GM12872 (cell line): ENCODE measurements around the gene CNST.

Experiments used
- TF ChIP-seq, protein P1 (sequence below): IDR thresholded peaks from 3 replicates; pipeline ENCODE4 v1.5.1; 2011; ENCODE audit warnings: low read depth, mild to moderate bottlenecking, low read length, moderate library complexity; ENCODE audit not compliant: insufficient read depth

The CNST gene

GRCh38 chr1:246600579-246600978 is 34.3 kb downstream of the CNST start:
- TF ChIP-seq, protein P1, sequence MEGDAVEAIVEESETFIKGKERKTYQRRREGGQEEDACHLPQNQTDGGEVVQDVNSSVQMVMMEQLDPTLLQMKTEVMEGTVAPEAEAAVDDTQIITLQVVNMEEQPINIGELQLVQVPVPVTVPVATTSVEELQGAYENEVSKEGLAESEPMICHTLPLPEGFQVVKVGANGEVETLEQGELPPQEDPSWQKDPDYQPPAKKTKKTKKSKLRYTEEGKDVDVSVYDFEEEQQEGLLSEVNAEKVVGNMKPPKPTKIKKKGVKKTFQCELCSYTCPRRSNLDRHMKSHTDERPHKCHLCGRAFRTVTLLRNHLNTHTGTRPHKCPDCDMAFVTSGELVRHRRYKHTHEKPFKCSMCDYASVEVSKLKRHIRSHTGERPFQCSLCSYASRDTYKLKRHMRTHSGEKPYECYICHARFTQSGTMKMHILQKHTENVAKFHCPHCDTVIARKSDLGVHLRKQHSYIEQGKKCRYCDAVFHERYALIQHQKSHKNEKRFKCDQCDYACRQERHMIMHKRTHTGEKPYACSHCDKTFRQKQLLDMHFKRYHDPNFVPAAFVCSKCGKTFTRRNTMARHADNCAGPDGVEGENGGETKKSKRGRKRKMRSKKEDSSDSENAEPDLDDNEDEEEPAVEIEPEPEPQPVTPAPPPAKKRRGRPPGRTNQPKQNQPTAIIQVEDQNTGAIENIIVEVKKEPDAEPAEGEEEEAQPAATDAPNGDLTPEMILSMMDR = no peak

DNA sequence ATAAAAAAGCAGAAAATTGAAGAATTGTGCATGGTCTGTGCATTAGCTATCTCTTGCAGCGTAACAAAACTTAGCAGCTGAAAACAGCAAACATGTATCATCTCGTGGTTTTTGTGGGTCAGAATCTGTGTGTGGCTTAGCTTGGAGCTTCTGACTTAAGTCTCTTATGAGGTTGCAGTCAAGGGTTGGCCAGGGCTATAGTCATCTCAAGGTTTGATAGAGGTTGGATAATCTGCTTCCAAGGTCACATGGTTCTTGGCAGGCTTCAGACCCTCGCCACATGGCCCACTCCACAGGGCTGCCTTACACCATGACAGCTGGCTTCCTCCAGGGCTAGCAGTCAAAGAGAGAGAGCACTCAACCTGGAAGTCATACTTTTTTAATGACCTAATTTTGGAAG is 35.9 kb downstream of the CNST start:
- TF ChIP-seq, protein P1 = no peak

- TF ChIP-seq, protein P1 = no peak
These were observed 41.2 kb downstream of the CNST start for GRCh38 chr1:246607462-246607861.

- TF ChIP-seq, protein P1 = no peak
These were observed 42.5 kb downstream of the CNST start for GRCh38 chr1:246608616-246609376.

- TF ChIP-seq, protein P1 = no peak
These were observed 43.4 kb downstream of the CNST start for GRCh38 chr1:246609632-246610031.

DNA sequence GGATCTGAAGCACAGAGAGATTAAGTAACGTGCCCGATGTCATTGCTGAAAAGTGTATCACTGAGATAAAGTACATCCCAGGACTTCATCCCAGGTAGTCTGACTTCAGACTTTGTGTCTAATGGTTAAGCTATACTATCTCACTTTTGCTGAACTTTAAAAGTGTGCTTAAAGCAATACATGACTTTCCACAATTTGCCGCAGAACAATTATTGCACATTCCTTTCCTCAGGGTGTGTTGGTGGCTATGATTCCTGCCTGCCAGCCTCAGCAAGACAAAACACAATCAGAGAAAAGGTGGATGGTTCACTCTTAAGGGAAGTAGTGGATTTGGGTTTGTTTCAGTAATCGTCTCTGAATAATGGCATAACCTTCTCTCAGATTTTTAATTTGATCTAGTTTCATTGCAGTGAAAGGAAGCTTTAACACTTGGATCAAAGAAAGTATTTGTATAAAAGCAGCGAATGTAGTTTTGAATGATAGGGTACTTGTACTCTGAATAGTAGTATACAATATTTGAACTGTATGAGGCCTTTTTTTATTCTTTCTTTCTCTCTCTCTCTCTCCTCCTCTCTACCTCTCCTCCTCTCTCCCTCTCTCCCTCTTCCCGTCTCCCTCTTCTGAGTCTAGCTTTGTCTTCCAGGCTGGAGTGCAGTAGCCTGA is 47.0 kb downstream of the CNST start:
- TF ChIP-seq, protein P1 = no peak

DNA sequence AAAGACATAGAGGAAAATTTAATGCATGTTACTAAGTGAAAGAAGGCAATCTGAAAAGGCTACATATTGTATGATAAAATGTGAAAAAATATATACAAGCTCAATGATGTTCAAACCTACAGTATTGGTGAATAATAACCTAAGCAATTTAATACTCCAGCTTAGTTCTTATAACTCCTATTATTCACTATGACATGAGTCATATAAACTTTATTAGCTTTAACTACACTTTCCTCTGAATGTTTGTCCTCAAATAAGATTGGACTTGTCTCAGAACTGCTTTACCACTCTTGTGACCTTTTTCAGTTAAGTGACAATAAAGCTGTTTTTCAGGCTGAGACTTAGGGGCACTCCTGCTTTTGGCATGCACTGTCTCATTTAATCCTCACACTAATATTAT is 50.9 kb downstream of the CNST start:
- TF ChIP-seq, protein P1 = no peak
